ENCODE results near the gene C14orf93. TPM values are rescaled to one million over a fixed set of nuclear protein-coding genes. Genes with fewer than 3 reads are reported as not detected.
A peak's percentile ranks its signal among the peaks of the same experiment; 100 is the strongest.

The C14orf93 gene
- total and polyA plus RNA-seq, 9 of the 15 experiments (the other 6 are each of a cell fraction or from before 2014, with no cell fraction given), result 2.2 to 22.4 (median 16.1) TPM

GRCh38 chr14:23020143-23021128 is 10.5 kb upstream of the C14orf93 start (continued):
- TF ChIP-seq ZBTB26 (CRISPR knock-in tag; IDR thresholded peaks at IDR 0.05) (no peak), MECOM (CRISPR knock-in tag; IDR thresholded peaks at IDR 0.05) (no peak), ZNF778 (CRISPR knock-in tag; IDR thresholded peaks at IDR 0.05) (no peak), RBM22 (IDR thresholded peaks at IDR 0.05; ENCODE audit: low read depth, low read length, poor library complexity, severe bottlenecking) (no peak), FIP1L1 (IDR thresholded peaks at IDR 0.05; ENCODE audit: low read depth, low read length, poor library complexity, severe bottlenecking) (no peak), NFATC3 (IDR thresholded peaks at IDR 0.05) (no peak), MTF1 (CRISPR knock-in tag; IDR thresholded peaks at IDR 0.05; ENCODE audit: borderline replicate concordance) (no peak), HNRNPUL1 (IDR thresholded peaks at IDR 0.05; ENCODE audit: low read length) (no peak), ARNT (IDR thresholded peaks at IDR 0.05) (no peak), ATF6 (CRISPR knock-in tag; IDR thresholded peaks at IDR 0.05) (no peak), NRF1 (conservative IDR thresholded peaks at IDR 0.05 in 1 of 2, IDR thresholded peaks at IDR 0.05 in 1 of 2) (peak; percentile 67 to 71), EP400 (IDR thresholded peaks at IDR 0.05) (no peak; the same call in 1 of the 2 replicates), RAD51 (IDR thresholded peaks at IDR 0.05; ENCODE audit: borderline replicate concordance, low read depth) (no peak), GABPB1 (CRISPR knock-in tag; IDR thresholded peaks at IDR 0.05) (no peak), SMAD3 (CRISPR knock-in tag; conservative IDR thresholded peaks at IDR 0.05) (no peak), ZNF184 (CRISPR knock-in tag; IDR thresholded peaks at IDR 0.05) (no peak), ATF3 (IDR thresholded peaks at IDR 0.05) (no peak), ATF3 (CRISPR knock-in tag; conservative IDR thresholded peaks at IDR 0.05) (no peak), HDAC1 (IDR thresholded peaks at IDR 0.05) (peak in 1 of 2 experiments; percentile 60; a peak in 1 of 4 replicates), ZNF444 (CRISPR knock-in tag; IDR thresholded peaks at IDR 0.05) (no peak), ETS2 (tag; IDR thresholded peaks at IDR 0.05; ENCODE audit: borderline replicate concordance, poor library complexity, severe bottlenecking) (no peak)
- TF ChIP-seq, protein P1, sequence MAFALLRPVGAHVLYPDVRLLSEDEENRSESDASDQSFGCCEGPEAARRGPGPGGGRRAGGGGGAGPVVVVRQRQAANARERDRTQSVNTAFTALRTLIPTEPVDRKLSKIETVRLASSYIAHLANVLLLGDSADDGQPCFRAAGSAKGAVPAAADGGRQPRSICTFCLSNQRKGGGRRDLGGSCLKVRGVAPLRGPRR (CRISPR knock-in tag; IDR thresholded peaks at IDR 0.05), result no peak
